Astrocyte (in vitro differentiated cells and primary cell): ENCODE data around the gene ASTN1. TPM values are rescaled to one million over a fixed set of nuclear protein-coding genes. Genes with fewer than 3 reads are reported as not detected.

ENCODE experiments used
- DNase-seq: peaks from one replicate; pipeline ENCODE4 v3.0.0-alpha.2; 2010; ENCODE audit warnings: low read depth
- FAIRE-seq: peaks from 2 replicates; lab custom pipeline; 2011; peaks lifted over from hg19 to GRCh38; lab: Jason Lieb, UNC
- H2AFZ ChIP-seq: 2 replicates; pipeline ENCODE4 v1.6.0; 2012; ENCODE audit warnings: low read depth, low read length, inconsistent platforms
- H3K27ac ChIP-seq: 2 replicates; pipeline ENCODE4 v1.5.1; 2011; ENCODE audit warnings: low read depth, low read length, inconsistent platforms
- H3K27me3 ChIP-seq: 2 replicates; pipeline ENCODE4 v1.6.0; 2011; ENCODE audit warnings: low read length, inconsistent platforms; ENCODE audit not compliant: insufficient read depth
- H3K36me3 ChIP-seq: 2 replicates; pipeline ENCODE4 v1.5.1; 2011; ENCODE audit warnings: low read length, inconsistent platforms; ENCODE audit not compliant: insufficient read depth
- H3K4me1 ChIP-seq: 2 replicates; pipeline ENCODE4 v1.5.1; 2011; ENCODE audit warnings: low read length, inconsistent platforms; ENCODE audit not compliant: insufficient read depth
- H3K4me2 ChIP-seq: 2 replicates; pipeline ENCODE4 v1.6.0; 2012; ENCODE audit warnings: low read length, inconsistent platforms
- H3K4me3 ChIP-seq: 2 replicates; pipeline ENCODE4 v1.5.1; 2011; ENCODE audit warnings: low read depth, mild to moderate bottlenecking, low read length, inconsistent platforms; ENCODE audit not compliant: insufficient read depth
- H3K79me2 ChIP-seq: 2 replicates; pipeline ENCODE4 v1.6.0; 2012; ENCODE audit warnings: mild to moderate bottlenecking, low read length, inconsistent platforms; ENCODE audit not compliant: insufficient read depth
- H3K9ac ChIP-seq: 2 replicates; pipeline ENCODE4 v1.6.0; 2012; ENCODE audit warnings: mild to moderate bottlenecking, low read length, inconsistent platforms
- H3K9me3 ChIP-seq: 2 replicates; pipeline ENCODE4 v1.5.1; 2012; ENCODE audit warnings: low read depth, mild to moderate bottlenecking, low read length, inconsistent platforms; ENCODE audit not compliant: insufficient read depth
- H4K20me1 ChIP-seq: 2 replicates; pipeline ENCODE4 v1.6.0; 2012; ENCODE audit warnings: low read length, inconsistent platforms; ENCODE audit not compliant: insufficient read depth
- H3K27ac Mint-ChIP-seq: one replicate; pipeline ENCODE4 v1.8.0; 2021; ENCODE audit warnings: mild to moderate bottlenecking, mixed read lengths; ENCODE audit not compliant: unreplicated experiment
- H3K27me3 Mint-ChIP-seq: one replicate; pipeline ENCODE4 v1.8.0; 2021; ENCODE audit warnings: low read depth, mixed read lengths; ENCODE audit not compliant: unreplicated experiment
- H3K36me3 Mint-ChIP-seq: one replicate; pipeline ENCODE4 v1.8.0; 2021; ENCODE audit warnings: low read depth, mixed read lengths; ENCODE audit not compliant: unreplicated experiment
- H3K4me1 Mint-ChIP-seq: one replicate; pipeline ENCODE4 v1.8.0; 2021; ENCODE audit warnings: low read depth, mixed read lengths; ENCODE audit not compliant: unreplicated experiment
- H3K4me3 Mint-ChIP-seq: one replicate; pipeline ENCODE4 v1.8.0; 2021; ENCODE audit warnings: mild to moderate bottlenecking, moderate library complexity, mixed read lengths; ENCODE audit not compliant: unreplicated experiment
- H3K9me3 Mint-ChIP-seq: one replicate; pipeline ENCODE4 v1.8.0; 2021; ENCODE audit warnings: mild to moderate bottlenecking, mixed read lengths; ENCODE audit not compliant: unreplicated experiment
- CTCF ChIP-seq: IDR thresholded peaks from 2 replicates; pipeline ENCODE4 v1.5.1; 2011; ENCODE audit warnings: low read depth, mild to moderate bottlenecking, inconsistent platforms, low read length, moderate library complexity; ENCODE audit not compliant: insufficient read depth
- EZH2 ChIP-seq: IDR thresholded peaks from 2 replicates; pipeline ENCODE4 v1.6.1; 2012; ENCODE audit warnings: mild to moderate bottlenecking, low read length, inconsistent platforms; ENCODE audit not compliant: insufficient read depth
- total RNA-seq: library from RNA; stranded (reverse); gene quantifications from 2 replicates; pipeline ENCODE4 v1.2.1, GENCODE V29; 2021

Gene ASTN1
- total RNA-seq, 1 donor from 2014 or later: 0.50 TPM

DNA sequence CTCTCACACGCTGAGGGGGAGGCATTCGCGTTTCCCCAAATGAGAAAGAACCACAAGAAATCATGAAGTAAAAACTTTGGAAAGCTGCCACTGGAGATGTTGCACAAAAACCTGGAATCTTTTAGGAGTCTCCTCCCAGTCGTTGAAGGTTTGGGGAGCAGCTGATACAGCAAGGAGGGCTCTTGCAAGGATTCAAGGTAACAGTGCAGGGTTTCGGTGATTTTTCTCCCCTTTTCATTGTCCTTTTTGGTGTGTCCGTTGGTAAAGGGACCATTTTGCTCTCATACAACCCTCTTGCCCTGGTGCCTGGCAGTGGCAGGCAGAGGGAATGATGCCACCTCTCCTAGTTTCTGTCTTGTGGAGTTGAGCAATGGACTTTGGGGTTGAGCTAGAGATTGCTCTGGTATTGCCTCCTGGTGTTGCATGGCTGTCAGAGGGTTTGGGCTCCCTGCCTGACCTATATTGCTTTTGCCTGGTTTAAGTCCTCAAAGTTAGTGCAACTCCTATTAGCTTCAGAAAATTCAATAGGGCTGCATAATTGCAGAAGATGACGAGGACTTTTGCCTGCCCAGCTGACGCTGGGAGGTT is 7.1 kb upstream of the ASTN1 start:
- Histone ChIP-seq H3K36me3 (no peaks in the 10 kb centered on the region), H2AFZ (peak overlapping the region; percentile 54), H3K27ac (no peak overlapping the region), H3K9ac (no peak overlapping the region), H3K27me3 (peaks cover 64% of the 10 kb centered on the region), H3K79me2 (no peaks in the 10 kb centered on the region), H3K4me1 (peaks cover 6% of the 10 kb centered on the region), H4K20me1 (no peaks in the 10 kb centered on the region), H3K4me2 (peak overlapping the region; percentile 89), H3K4me3 (no peak overlapping the region), H3K9me3 (no peaks in the 10 kb centered on the region)
- Mint-ChIP-seq H3K9me3 (no peaks in the 10 kb centered on the region), H3K36me3 (no peaks in the 10 kb centered on the region), H3K27me3 (peaks cover 3% of the 10 kb centered on the region), H3K4me3 (no peak overlapping the region), H3K27ac (no peak overlapping the region), H3K4me1 (no peaks in the 10 kb centered on the region)
- FAIRE-seq: no peak
- no peak for TF ChIP-seq CTCF
- TF ChIP-seq EZH2: no peak
- no peak for DNase-seq

GRCh38 chr1:177170756-177171535 is 6.4 kb upstream of the ASTN1 start, which contains the start of gene BRINP2:
Gene BRINP2, plus strand, starts transcription at chr1:177170958. Its CDS starts 58,919 bp downstream, at chr1:177229877.
- H3K4me3 Mint-ChIP-seq: no peak within 1 kb of the TSS
- H3K27me3 Mint-ChIP-seq: peaks cover 7% of the 10 kb centered on the region
- H2AFZ ChIP-seq: peak within 1 kb of the TSS; percentile 54

More at GRCh38 chr1:177170756-177171535, 6.4 kb upstream of the ASTN1 start, which contains the start of gene BRINP2:
- Histone ChIP-seq H4K20me1 (no peaks in the 10 kb centered on the region), H3K9me3 (no peaks in the 10 kb centered on the region), H3K4me1 (peaks cover 6% of the 10 kb centered on the region), H3K27me3 (peaks cover 68% of the 10 kb centered on the region), H3K4me3 (peak within 1 kb of the TSS; percentile 49), H3K36me3 (no peaks in the 10 kb centered on the region), H3K4me2 (peak within 1 kb of the TSS; percentile 89), H3K79me2 (no peaks in the 10 kb centered on the region), H3K27ac (no peak within 1 kb of the TSS), H3K9ac (no peak within 1 kb of the TSS)
- FAIRE-seq (no peak), DNase-seq (peak; percentile 22)
- TF ChIP-seq CTCF: no peak
- TF ChIP-seq EZH2: peak; percentile 93
- Mint-ChIP-seq H3K27ac (no peak within 1 kb of the TSS), H3K36me3 (no peaks in the 10 kb centered on the region), H3K4me1 (no peaks in the 10 kb centered on the region), H3K9me3 (no peaks in the 10 kb centered on the region)
